ENCODE measurements around the gene ADAMTS7.
"Not testable (repeated sequence)": the region's sequence is repeated elsewhere in the genome, so short reads cannot be mapped to it uniquely, and the experiment has no call there.

Gene ADAMTS7

DNA sequence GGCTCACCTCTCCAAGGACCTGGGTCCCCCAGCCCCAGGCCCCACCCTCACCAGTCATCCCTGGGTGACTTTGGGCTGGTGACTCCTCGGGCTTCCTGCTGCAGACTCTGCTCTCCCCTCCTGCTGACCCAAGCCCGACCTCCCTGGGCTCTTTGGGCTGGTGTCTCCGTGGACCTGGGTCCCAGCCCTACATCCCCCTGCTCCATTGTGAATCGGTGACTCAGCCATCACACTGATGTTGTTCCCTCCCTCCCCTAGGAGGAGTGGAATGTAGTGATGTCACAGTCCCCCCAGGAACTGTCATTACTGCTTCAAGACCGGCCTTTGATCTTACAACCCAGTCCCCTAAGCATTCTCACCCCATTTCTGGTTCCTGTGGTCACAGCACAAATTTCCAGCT, 83.7 kb downstream of the ADAMTS7 start:
- H2BK5ac ChIP-seq (ENCODE audit: low read length): no peak overlapping the region
- no peaks in the 10 kb centered on the region for H3K9me3 ChIP-seq (replicated peaks in 1 of 2; ENCODE audit: control insufficient read depth in 2 of 2, insufficient read depth in 1 of 2, low read depth in 1 of 2, low read length in 2 of 2)
- H3K27me3 ChIP-seq (ENCODE audit: control insufficient read depth in 3 of 3, insufficient read depth in 3 of 3, low read depth in 1 of 3, low read length in 3 of 3): peaks cover 0 to 27% (median 0%) of the 10 kb centered on the region in 3 experiments
- WGBS, 2 donors (ENCODE audit: extremely low coverage in 2 of 2, insufficient read length in 2 of 2, insufficient replicate concordance in 1 of 2): no CpG with 5 or more reads among the region's 5 CpGs
- no peak overlapping the region for H2BK15ac ChIP-seq (ENCODE audit: low read length)
- no peak overlapping the region for H4K8ac ChIP-seq (ENCODE audit: low read depth, low read length)
- H3K4me3 ChIP-seq (ENCODE audit: low read length in 2 of 2): no peak overlapping the region
- H3K9ac ChIP-seq (ENCODE audit: low read depth, low read length, poor library complexity): no peak overlapping the region
- H3K14ac ChIP-seq (ENCODE audit: low read length): no peak overlapping the region
- H3K36me3 ChIP-seq (replicated peaks in 1 of 2; ENCODE audit: control insufficient read depth in 2 of 2, insufficient read depth in 2 of 2, low read length in 2 of 2): no peaks in the 10 kb centered on the region
- H2BK120ac ChIP-seq (ENCODE audit: low read depth, low read length): no peak overlapping the region
- peak overlapping the region; percentile 76 for H3K18ac ChIP-seq (ENCODE audit: low read length)
- no peak overlapping the region for H3K23ac ChIP-seq (ENCODE audit: low read depth, low read length, poor library complexity)
- H3K4me2 ChIP-seq (ENCODE audit: insufficient read depth, low read length, poor library complexity, severe bottlenecking): no peak overlapping the region
- no peaks in the 10 kb centered on the region for H3K4me1 ChIP-seq (ENCODE audit: control insufficient read depth in 2 of 2, insufficient read depth in 1 of 2, low read depth in 1 of 2, low read length in 2 of 2)
- no peak overlapping the region for H2AK5ac ChIP-seq (ENCODE audit: low read depth, low read length)
- no peak overlapping the region for H2BK12ac ChIP-seq (ENCODE audit: low read length)
- H4K91ac ChIP-seq (ENCODE audit: low read depth, low read length, poor library complexity): no peak overlapping the region
- no peak overlapping the region for H2AFZ ChIP-seq (ENCODE audit: low read length)
- no peak for DNase-seq (ENCODE audit: low spot score)
- H3K27ac ChIP-seq (replicated peaks; ENCODE audit: low read length): no peak overlapping the region
- no peak overlapping the region for H3K4ac ChIP-seq (ENCODE audit: low read length)
- no peaks in the 10 kb centered on the region for H3K79me1 ChIP-seq (ENCODE audit: low read depth, low read length)

- H2BK5ac ChIP-seq (ENCODE audit: low read length): no peak overlapping the region
- no peak overlapping the region for H3K9ac ChIP-seq (ENCODE audit: low read depth, low read length, poor library complexity)
- no peak overlapping the region for H2BK15ac ChIP-seq (ENCODE audit: low read length)
- H4K91ac ChIP-seq (ENCODE audit: low read depth, low read length, poor library complexity): no peak overlapping the region
- no peaks in the 10 kb centered on the region for H3K9me3 ChIP-seq (replicated peaks in 1 of 2; ENCODE audit: control insufficient read depth in 2 of 2, insufficient read depth in 1 of 2, low read depth in 1 of 2, low read length in 2 of 2)
- H3K27ac ChIP-seq (replicated peaks; ENCODE audit: low read length): no peak overlapping the region
- no peak overlapping the region for H2AFZ ChIP-seq (ENCODE audit: low read length)
- H3K23ac ChIP-seq (ENCODE audit: low read depth, low read length, poor library complexity): peak overlapping the region; percentile 65
- peak overlapping the region; percentile 76 for H3K18ac ChIP-seq (ENCODE audit: low read length)
- DNase-seq (ENCODE audit: low spot score): no peak
- no peak overlapping the region for H2BK12ac ChIP-seq (ENCODE audit: low read length)
- H2BK120ac ChIP-seq (ENCODE audit: low read depth, low read length): no peak overlapping the region
- H3K4me1 ChIP-seq (ENCODE audit: control insufficient read depth in 2 of 2, insufficient read depth in 1 of 2, low read depth in 1 of 2, low read length in 2 of 2): no peaks in the 10 kb centered on the region
- no peak overlapping the region for H2AK5ac ChIP-seq (ENCODE audit: low read depth, low read length)
- H3K27me3 ChIP-seq (ENCODE audit: control insufficient read depth in 3 of 3, insufficient read depth in 3 of 3, low read depth in 1 of 3, low read length in 3 of 3): peaks cover 0 to 22% (median 0%) of the 10 kb centered on the region in 3 experiments
- no peak overlapping the region for H4K8ac ChIP-seq (ENCODE audit: low read depth, low read length)
- no peaks in the 10 kb centered on the region for H3K79me1 ChIP-seq (ENCODE audit: low read depth, low read length)
- no peak overlapping the region for H3K4ac ChIP-seq (ENCODE audit: low read length)
- no peak overlapping the region for H3K4me2 ChIP-seq (ENCODE audit: insufficient read depth, low read length, poor library complexity, severe bottlenecking)
- no peaks in the 10 kb centered on the region for H3K36me3 ChIP-seq (replicated peaks in 1 of 2; ENCODE audit: control insufficient read depth in 2 of 2, insufficient read depth in 2 of 2, low read length in 2 of 2)
- no peak overlapping the region for H3K14ac ChIP-seq (ENCODE audit: low read length)
- no peak overlapping the region for H3K4me3 ChIP-seq (ENCODE audit: low read length in 2 of 2)
- WGBS, 2 donors (ENCODE audit: extremely low coverage in 2 of 2, insufficient read length in 2 of 2, insufficient replicate concordance in 1 of 2): no CpG with 5 or more reads among the region's 14 CpGs
Observed at GRCh38 chr15:78726870-78727551, 84.3 kb downstream of the ADAMTS7 start.

DNA sequence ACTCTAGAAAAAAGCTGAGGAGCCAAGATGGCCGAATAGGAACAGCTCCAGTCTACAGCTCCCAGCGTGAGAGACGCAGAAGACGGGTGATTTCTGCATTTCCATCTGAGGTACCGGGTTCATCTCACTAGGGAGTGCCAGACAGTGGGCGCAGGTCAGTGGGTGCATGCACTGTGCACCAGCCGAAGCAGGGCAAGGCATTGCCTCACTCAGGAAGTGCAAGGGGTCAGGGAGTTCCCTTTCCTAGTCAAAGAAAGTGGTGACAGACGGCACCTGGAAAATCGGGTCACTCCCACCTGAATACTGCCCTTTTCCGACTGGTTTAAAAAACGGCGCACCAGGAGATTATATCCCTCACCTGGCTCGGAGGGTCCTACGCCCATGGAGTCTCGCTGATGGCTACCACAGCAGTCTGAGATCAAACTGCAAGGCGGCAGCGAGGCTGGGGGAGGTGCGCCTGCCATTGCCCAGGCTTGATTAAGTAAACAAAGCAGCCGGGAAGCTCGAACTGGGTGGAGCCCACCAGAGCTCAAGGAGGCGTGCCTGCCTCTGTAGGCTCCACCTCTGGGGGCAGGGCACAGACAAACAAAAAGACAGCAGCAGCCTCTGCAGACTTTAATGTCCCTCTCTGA, 91.3 kb downstream of the ADAMTS7 start:
- H3K4me2 ChIP-seq (ENCODE audit: insufficient read depth, low read length, poor library complexity, severe bottlenecking); H2BK15ac ChIP-seq (ENCODE audit: low read length); H4K91ac ChIP-seq (ENCODE audit: low read depth, low read length, poor library complexity); H3K9me3 ChIP-seq (replicated peaks in 1 of 2; ENCODE audit: control insufficient read depth in 2 of 2, insufficient read depth in 1 of 2, low read depth in 1 of 2, low read length in 2 of 2); H3K27me3 ChIP-seq (ENCODE audit: control insufficient read depth in 3 of 3, insufficient read depth in 3 of 3, low read depth in 1 of 3, low read length in 3 of 3); H2BK5ac ChIP-seq (ENCODE audit: low read length); H3K4me1 ChIP-seq (ENCODE audit: control insufficient read depth in 2 of 2, insufficient read depth in 1 of 2, low read depth in 1 of 2, low read length in 2 of 2); H3K79me1 ChIP-seq (ENCODE audit: low read depth, low read length); H2BK12ac ChIP-seq (ENCODE audit: low read length); H3K9ac ChIP-seq (ENCODE audit: low read depth, low read length, poor library complexity); H3K23ac ChIP-seq (ENCODE audit: low read depth, low read length, poor library complexity); H3K4me3 ChIP-seq (ENCODE audit: low read length in 2 of 2); H2BK120ac ChIP-seq (ENCODE audit: low read depth, low read length); DNase-seq (ENCODE audit: low spot score); H3K18ac ChIP-seq (ENCODE audit: low read length); H2AFZ ChIP-seq (ENCODE audit: low read length); H3K4ac ChIP-seq (ENCODE audit: low read length); H3K36me3 ChIP-seq (replicated peaks in 1 of 2; ENCODE audit: control insufficient read depth in 2 of 2, insufficient read depth in 2 of 2, low read length in 2 of 2); H3K14ac ChIP-seq (ENCODE audit: low read length); H4K8ac ChIP-seq (ENCODE audit: low read depth, low read length); H2AK5ac ChIP-seq (ENCODE audit: low read depth, low read length); H3K27ac ChIP-seq (replicated peaks; ENCODE audit: low read length): not testable (repeated sequence)
- no CpG with 5 or more reads among the region's 21 CpGs for WGBS, 2 donors (ENCODE audit: extremely low coverage in 2 of 2, insufficient read length in 2 of 2, insufficient replicate concordance in 1 of 2)

DNA sequence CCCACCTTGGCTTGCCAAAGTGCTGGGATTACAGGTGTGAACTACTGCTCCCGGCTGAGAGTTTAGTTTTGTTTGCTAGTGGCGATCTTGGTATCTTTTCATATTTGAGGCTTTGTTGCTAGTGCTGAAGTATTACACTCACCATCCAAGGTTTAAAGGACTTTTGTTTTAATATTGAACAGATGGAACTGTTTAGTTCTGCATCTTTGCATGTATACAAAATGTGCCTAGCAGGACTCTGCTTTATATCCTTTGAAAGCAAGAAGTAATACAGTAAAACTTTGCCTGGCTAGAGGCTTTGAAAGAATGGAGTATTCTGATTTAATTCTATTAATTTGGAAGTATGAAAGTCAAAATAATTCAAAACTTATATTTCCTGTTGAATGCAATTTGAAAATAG, 92.4 kb downstream of the ADAMTS7 start:
- Histone ChIP-seq H3K27me3 (ENCODE audit: control insufficient read depth in 3 of 3, insufficient read depth in 3 of 3, low read depth in 1 of 3, low read length in 3 of 3) (no peaks in the 10 kb centered on the region), H3K9ac (ENCODE audit: low read depth, low read length, poor library complexity) (no peak overlapping the region), H4K91ac (ENCODE audit: low read depth, low read length, poor library complexity) (no peak overlapping the region), H3K9me3 (replicated peaks in 1 of 2; ENCODE audit: control insufficient read depth in 2 of 2, insufficient read depth in 1 of 2, low read depth in 1 of 2, low read length in 2 of 2) (no peaks in the 10 kb centered on the region), H3K79me1 (ENCODE audit: low read depth, low read length) (no peaks in the 10 kb centered on the region), H3K4me3 (ENCODE audit: low read length in 2 of 2) (no peak overlapping the region), H2BK15ac (ENCODE audit: low read length) (no peak overlapping the region), H3K4me2 (ENCODE audit: insufficient read depth, low read length, poor library complexity, severe bottlenecking) (no peak overlapping the region), H3K14ac (ENCODE audit: low read length) (no peak overlapping the region), H2BK12ac (ENCODE audit: low read length) (no peak overlapping the region), H2AFZ (ENCODE audit: low read length) (no peak overlapping the region), H4K8ac (ENCODE audit: low read depth, low read length) (no peak overlapping the region), H3K27ac (replicated peaks; ENCODE audit: low read length) (no peak overlapping the region), H3K4ac (ENCODE audit: low read length) (no peak overlapping the region), H3K23ac (ENCODE audit: low read depth, low read length, poor library complexity) (no peak overlapping the region), H2BK120ac (ENCODE audit: low read depth, low read length) (no peak overlapping the region), H2AK5ac (ENCODE audit: low read depth, low read length) (no peak overlapping the region), H2BK5ac (ENCODE audit: low read length) (no peak overlapping the region), H3K18ac (ENCODE audit: low read length) (no peak overlapping the region), H3K4me1 (ENCODE audit: control insufficient read depth in 2 of 2, insufficient read depth in 1 of 2, low read depth in 1 of 2, low read length in 2 of 2) (no peaks in the 10 kb centered on the region), H3K36me3 (replicated peaks in 1 of 2; ENCODE audit: control insufficient read depth in 2 of 2, insufficient read depth in 2 of 2, low read length in 2 of 2) (no peaks in the 10 kb centered on the region)
- DNase-seq (ENCODE audit: low spot score): no peak
- no CpG with 5 or more reads among the region's 2 CpGs for WGBS, 2 donors (ENCODE audit: extremely low coverage in 2 of 2, insufficient read length in 2 of 2, insufficient replicate concordance in 1 of 2)
